Cardiac septum (tissue), 1 donor: ENCODE data around the gene AGBL5. TPM values are rescaled to one million over a fixed set of nuclear protein-coding genes. Genes with fewer than 3 reads are reported as not detected.

ENCODE experiments used
- DNase-seq: peaks from one replicate; pipeline ENCODE4 v3.0.0-alpha.2; 2020; ENCODE audit warnings: low spot score
- intact Hi-C: fragments of 100-400 bp; cut with DNase I; formaldehyde crosslinking; loops from one replicate; pipeline ENCODE4 v1.14.0; 2022
- total RNA-seq: library from RNA; stranded (reverse); fragmentation: NEBNext Ultra II Directional; extraction: Animal tissue kit (Norgen Biotek cat#: 25700); gene quantifications from one replicate; pipeline ENCODE4 v1.2.1, GENCODE V29; 2021
- donor health status: DM: no; HTN: no; CAD: no.

Gene AGBL5
- total RNA-seq, 1 donor from 2014 or later: 11.7 TPM

DNA sequence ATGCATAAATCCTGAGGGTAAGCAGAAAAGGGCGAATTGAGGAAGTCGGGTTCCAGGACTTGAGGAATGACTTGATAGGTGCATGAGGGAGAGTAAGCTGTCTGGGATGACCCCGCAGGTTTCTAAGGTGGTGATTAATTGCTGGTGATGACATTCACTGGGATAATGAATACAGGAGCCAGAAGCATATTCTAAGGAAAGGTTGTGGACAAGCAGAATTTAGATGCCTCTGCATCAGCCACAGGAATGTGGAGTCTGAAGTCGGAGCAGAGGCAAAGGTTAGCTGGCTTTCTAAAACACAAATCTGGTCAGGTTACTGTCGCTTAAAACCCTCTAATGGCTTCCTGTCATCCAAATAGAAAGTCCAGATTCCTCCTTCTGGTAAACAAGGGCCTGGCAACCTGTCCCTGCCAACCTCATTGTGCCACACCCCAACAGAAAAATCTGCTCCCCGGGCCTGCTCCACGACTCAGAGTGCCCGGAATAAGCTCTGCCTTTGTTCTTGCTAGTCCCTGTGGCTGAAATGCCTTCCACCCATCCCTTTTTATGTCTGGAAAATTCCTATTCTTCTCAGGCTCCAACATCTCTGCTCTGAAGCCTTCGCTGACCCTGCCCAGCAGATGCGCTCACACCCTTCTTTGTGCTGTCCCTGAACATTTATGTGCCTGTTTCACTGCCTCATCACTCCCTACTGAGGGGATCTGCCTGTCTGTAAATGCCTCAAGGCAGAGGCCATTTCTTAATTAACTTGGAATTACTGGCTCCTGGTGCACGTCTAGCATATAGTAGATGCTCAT, 30.0 kb upstream of the AGBL5 start:
- intact Hi-C loops: no loop called here
- DNase-seq: no peak

DNA sequence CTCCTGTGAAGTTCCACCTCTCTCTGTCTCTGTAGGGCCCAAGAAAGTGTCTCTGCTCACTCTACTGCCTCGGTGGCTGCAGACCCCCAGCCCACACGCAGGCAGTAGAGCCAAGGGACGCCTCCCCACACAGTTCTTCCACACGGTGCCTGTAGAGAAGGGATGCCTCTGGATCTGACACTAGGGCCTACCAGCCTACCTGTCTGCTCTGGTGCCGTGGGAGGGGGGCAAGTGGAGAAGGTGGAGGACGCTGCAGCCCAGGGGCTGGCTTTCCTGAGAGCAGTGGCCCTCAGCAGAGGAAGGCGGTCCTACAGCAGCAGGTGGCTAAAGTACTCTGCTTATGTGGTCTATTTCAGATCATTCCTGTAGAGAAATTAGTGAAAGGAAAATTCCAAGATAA, 27.7 kb upstream of the AGBL5 start:
- peak; percentile 38 for DNase-seq
- intact Hi-C loops: no loop called here

DNA sequence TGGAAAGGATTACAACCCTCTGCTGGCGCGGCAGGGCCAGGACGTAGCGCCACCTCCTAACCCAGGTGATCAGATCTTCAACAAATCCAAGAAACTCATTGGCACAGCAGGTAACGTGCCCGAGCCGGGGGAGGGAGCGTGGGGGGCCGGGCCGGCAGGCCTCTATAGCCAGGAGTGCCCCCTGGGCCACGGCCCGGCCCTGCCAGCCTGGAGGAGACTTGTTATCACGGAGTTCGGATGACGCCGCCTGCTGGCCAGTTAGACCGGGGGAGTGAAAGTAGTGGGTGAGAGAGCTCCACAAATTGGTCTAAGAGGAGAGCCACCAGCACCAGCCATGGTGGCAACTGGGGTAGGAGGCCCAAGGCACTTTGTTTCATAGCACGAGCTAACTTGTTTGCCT, 27.3 kb upstream of the AGBL5 start:
- intact Hi-C loops: no loop called here
- DNase-seq: peak; percentile 73

DNA sequence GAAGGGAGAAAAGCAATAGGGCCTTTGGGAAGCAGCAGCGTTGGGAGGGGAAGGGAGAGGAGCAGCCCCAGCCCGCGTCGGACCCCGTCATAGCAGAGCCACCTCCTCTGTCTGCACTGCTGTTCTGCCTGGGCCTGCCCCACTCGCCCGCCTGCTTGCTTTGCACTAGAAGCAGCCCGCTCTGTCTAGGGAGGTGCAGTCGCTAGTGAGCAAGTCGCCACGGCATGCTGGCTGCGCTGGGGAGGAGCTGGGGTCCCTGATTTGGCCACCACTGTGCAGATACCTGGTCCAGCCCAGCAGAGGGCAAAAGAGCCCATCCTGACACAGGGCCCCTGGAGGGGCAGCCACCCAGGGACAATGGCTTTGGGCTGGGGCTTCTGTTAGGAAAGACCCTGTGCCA, 26.7 kb upstream of the AGBL5 start:
- peak; percentile 46 for DNase-seq
- intact Hi-C loops: no loop called here

DNA sequence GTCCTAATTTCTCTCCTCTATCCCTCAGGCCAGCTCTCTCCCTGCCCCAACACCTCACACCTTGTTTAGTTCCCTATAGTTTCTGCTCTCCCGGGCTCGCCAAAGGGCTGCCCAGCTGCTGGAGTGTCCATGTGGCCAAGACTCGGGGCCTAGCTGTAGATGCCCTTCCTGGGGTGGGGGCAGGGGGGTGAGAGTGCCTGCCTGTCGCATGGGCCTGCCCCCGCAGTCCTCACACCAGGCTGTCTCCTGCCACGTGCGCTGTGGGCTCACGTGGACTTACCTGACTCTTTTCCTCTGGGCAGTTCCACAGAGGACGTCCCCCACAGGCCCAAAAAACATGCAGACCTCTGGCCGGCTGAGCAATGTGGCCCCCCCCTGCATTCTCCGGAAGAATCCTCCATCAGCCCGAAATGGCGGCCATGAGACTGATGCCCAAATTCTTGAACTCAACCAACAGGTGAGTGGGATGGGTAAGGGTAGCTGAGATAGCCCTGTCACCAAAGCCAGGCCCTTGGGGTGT, 26.1 kb upstream of the AGBL5 start:
- intact Hi-C loops: no loop called here
- DNase-seq: peak; percentile 46

DNA sequence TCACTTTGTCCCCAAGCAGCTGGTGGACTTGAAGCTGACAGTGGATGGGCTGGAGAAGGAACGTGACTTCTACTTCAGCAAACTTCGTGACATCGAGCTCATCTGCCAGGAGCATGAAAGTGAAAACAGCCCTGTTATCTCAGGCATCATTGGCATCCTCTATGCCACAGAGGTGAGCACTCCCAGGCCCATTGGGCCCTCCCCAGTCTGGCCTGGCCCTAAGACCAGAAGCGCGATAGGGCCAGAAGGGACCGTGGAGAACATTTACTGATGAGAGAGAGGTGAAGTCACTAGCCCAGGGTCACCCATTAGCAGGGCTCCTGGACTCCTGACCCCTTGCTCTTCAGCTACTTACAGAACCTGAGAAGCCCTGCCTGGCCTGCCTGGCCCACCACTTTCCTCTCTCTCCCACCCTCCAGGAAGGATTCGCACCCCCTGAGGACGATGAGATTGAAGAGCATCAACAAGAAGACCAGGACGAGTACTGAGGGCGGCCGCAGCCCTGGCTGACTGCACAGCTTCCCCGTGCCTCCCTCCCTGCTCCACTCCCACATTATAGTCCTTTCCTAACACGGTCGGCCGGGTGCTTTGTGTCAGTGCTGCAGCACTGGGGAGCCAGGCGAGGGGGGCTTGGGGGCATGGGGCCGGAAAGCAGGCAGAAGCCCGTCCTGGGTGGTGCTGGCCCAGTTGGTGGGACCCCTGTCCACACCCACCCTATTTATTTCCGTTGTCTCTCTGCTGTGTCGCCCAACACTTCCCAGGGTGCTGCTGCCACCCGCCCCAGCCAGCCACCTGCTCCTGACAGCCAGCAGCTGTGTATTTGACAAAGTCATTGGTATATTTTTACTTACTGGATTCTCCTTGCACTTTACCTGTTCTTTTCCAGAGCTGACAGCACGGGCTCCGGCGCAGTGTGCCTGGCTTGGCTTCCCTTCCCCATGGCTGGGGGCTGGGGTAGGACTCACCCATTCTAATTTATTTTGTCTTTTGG, 25.3 kb upstream of the AGBL5 start:
- intact Hi-C loops: no loop called here
- DNase-seq: peak; percentile 57

DNA sequence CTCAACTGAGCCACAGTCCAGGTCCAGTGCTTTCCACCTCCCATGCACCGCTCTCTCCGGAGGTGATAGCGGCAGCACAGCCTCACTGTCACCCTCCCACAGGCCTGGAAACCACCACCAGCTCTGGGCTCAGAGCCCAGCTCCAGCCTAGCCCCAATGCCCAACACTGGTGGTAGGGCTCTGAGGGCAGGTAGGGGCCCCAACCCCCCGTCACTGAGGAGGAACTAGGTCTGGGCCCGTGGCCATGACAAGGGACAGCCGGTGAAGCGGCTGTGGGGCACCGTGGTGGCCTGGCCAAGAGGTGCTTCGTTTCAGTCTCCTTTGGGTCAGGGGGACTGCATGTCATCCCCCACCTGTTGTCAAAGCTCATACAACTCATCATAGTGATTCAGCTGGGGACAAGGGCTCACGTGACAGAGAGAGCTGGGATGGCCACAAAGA, 24.2 kb upstream of the AGBL5 start:
- peak; percentile 62 for DNase-seq
- intact Hi-C loops: no loop called here

DNA sequence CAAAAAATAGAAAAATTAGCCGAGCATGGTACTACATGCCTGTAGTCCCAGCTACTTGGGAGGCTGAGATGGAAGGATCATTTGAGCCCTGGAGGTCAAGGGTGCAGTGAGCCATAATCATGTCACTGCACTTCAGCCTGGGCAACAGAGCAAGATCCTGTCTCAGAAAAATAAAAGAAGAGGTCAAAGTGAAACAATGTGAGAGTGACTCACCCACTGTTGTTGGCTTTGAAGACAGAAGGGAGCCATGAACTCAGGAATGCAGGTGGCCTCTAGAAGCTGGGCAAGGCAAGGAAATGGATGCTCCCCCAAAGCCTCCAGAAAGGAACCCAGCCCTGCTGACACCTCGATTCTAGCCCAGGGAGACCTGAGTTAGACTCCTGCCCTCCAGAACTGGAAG, 22.4 kb upstream of the AGBL5 start:
- DNase-seq: no peak
- intact Hi-C loops: no loop called here

DNA sequence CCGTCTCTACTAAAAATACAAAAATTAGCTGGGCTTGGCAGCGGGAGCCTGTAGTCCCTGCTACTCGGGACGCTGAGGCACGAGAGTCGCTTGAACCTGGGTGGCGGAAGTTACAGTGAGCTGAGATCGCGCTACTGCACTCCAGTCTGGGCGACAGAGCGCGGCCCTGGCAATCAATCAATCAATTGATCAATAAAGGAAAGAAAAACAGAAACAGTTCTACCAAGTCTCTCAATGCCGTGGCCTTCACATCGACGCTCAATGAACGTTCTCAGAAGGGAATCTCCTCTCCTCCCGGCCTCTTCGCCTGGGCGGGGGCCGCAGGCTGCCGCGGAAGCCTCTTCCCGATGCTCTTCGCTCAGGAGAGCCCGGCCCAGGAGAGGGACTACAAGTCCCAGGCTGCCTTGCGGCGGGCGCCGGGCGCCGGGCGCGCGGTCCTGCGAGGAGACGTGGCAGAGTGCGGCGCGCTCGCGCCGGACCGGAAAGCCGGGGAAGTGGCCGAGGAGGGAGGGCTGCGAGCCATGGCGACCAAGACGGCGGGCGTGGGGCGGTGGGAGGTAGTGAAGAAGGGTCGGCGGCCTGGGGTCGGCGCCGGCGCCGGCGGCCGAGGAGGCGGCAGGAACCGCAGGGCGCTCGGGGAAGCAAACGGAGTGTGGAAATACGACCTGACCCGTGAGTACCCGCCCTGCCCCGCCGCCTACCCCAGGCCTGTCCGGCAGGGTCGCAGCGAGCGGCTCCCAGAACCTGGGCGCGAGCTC, 18.8 kb upstream of the AGBL5 start, which contains the start of gene TMEM214:
TSS of gene TMEM214 (plus strand) at position 471 of the 758 bp plus-strand sequence. CDS start at position 522, 51 bp downstream.
- DNase-seq: peak; percentile 96
- intact Hi-C loops: loop anchor here (2.0 to 5.0 kb wide), 2 partner anchors 40 to 52 kb away; partner anchors contain the start of gene OST4

DNA sequence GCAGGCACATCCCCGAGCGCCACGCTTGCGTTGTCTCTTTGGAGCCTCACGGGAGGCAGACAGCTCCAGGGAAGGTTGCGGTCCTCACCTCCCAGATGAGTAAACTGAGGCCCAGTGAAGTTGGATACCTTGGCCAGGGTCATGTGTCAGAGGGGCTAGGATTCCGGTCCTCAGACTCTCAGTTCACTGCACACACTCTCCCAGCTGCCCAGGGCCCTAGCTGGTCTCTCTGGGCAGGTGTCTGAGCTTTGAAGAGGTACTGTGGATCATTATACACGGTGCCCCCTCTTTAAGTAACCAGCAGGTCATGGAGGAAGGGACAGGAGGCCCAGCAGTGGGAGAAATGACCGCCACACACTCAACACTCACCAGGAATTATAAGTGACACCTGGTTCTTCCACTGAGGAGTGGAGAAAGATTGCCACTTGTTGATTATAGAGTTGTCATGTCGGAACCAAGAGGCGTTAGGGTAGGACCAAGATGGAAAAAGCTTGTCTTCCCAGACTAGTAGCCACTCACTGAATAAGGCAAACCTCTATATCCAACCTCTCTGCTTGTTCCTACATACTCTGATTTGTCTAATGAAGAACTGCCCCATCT, 18.1 kb upstream of the AGBL5 start:
- DNase-seq: no peak
- intact Hi-C loops: loop anchor here (2.0 to 5.0 kb wide), 2 partner anchors 39 to 51 kb away; partner anchors contain the start of gene OST4

DNA sequence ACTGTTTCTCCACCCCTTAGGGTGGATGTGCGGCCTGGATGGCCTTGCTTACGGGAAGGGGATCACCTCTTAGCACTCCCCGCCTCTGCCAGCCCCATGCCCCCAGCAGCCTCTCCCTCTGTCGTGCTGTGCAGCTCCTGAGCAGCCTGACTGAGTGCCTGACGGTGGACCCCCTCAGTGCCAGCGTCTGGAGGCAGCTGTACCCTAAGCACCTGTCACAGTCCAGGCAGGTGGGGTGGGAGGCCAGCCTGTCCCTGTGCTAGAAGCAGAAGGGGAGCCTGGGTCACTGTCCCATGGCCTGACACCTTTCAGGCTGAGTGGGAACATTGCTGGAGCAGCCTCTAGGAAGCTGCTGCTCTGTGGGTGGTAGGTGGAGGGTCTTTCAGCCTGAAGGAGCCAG, 13.5 kb upstream of the AGBL5 start:
- no peak for DNase-seq

DNA sequence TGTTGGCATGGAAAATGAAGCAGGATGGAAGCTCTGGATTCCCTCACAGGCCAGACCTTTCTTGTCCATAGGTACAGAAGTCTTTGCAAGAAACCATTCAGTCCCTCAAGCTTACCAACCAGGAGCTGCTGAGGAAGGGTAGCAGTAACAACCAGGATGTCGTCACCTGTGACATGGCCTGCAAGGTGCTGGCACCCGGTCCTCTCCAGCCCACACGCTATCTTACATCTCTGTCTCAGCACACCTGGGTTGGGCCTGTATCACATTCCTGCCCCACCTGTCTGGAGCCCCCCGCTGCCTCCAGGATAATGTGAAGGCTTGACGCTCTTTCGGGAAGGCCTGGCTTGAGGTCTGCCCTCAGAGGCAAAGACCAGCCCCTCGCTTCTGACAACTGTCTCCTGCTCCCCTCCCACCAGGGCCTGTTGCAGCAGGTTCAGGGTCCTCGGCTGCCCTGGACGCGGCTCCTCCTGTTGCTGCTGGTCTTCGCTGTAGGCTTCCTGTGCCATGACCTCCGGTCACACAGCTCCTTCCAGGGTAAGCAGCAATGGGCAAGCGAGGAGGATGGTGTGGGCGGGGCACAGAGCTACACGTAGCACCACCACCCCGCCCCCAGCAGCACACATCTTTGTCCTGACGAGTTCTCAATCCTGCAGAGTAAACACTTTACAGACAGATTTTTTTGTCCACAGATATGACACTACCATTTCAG, 12.7 kb upstream of the AGBL5 start:
- no peak for DNase-seq
- intact Hi-C loops: no loop called here

More for the DNA sequence above, 13.5 kb upstream of the AGBL5 start:
- intact Hi-C loops: no loop called here

DNA sequence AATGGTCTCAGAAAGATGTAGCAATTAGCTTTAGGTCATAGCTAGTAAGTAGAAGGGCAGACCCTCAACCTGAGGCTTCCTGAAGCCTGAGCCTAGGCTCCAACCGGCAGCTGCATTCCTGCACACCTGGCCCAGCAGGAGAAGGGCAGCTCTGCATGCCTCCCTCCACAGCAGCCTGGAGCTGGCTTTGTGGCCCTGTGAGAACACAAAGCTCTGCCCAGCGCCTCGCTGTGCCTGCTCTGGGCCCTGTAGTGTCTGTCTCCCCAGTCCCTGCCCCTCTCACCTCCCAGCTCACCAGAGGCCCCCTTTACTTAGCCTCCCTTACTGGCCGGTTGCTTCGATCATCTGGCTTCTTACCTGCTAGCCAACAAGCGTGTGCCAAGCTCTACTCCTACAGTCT, 12.0 kb upstream of the AGBL5 start:
- DNase-seq: no peak

DNA sequence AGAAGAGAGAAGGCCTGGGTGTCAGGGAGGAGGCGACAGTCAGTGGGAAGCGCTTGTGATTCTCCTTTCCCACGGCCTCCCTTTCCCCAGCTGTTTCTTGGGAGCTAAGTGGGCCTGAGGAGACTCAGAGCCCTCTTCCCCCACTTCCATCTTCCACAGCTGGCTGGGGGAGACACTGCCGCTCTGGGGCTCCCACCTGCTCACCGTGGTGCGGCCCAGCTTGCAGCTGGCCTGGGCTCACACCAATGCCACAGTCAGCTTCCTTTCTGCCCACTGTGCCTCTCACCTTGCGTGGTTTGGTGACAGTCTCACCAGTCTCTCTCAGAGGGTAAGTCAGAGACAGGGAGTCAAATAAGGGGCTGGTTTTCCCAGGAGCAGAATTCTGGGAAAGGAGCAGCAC, 11.6 kb upstream of the AGBL5 start:
- intact Hi-C loops: no loop called here
- DNase-seq: no peak

More for the DNA sequence above, 12.0 kb upstream of the AGBL5 start:
- intact Hi-C loops: no loop called here

DNA sequence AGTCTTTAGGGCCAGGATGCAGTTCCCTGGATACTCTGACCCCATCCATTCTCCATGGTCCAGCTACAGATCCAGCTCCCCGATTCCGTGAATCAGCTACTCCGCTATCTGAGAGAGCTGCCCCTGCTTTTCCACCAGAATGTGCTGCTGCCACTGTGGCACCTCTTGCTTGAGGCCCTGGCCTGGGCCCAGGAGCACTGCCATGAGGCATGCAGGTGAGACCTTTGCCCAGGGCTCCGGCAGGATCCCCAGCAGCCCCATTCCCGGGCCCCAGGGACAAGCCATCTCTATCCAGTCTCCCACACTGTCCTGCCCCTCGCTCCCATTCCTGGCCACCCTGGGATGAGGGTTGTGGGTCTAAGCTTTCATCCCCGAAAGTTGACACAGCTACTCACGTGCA, 11.2 kb upstream of the AGBL5 start:
- DNase-seq: no peak
- intact Hi-C loops: no loop called here

DNA sequence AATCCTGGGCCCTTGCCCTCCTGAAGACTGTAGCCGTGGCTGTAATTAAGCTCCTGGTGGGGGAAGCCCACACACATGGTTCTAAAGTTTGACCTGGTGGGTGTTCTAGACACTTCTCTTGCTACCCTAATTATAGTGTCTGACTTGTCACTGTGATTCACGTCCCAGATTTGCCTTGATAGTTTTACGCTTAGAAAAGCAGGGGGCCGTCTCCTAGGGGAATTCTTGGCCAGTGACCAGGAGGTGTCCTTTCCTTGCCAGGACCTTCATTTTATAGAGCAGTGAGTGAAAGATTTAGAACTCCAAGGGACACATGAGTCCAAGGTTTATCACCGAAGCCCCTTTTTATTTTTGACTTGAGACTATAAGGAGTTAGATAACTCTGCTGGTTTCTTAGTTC, 9.7 kb upstream of the AGBL5 start:
- no peak for DNase-seq
- intact Hi-C loops: no loop called here

DNA sequence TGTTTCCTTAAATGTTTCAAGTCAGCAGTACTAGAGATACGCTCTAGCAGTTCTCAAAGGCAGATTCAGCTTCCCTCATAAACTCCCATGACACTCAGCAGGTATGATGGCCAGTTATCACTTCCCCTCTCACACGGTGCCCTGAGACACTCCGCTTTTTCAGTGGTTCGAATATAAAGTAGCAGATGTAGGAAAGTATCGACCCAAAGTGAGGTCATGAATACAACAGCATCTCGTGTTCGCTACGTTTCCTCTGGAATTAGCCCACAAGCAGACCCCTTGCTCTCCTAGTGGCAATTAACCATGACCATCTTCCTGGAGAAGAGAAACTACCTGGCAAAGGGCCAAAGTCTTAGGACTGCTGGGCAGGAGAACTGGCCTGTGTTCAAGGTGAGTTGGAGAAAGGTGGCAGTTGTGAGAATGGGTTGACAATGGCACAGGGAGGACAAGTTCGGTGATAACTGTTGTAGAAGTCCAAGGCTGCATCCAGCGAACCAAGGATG, 9.3 kb upstream of the AGBL5 start:
- intact Hi-C loops: no loop called here
- no peak for DNase-seq

DNA sequence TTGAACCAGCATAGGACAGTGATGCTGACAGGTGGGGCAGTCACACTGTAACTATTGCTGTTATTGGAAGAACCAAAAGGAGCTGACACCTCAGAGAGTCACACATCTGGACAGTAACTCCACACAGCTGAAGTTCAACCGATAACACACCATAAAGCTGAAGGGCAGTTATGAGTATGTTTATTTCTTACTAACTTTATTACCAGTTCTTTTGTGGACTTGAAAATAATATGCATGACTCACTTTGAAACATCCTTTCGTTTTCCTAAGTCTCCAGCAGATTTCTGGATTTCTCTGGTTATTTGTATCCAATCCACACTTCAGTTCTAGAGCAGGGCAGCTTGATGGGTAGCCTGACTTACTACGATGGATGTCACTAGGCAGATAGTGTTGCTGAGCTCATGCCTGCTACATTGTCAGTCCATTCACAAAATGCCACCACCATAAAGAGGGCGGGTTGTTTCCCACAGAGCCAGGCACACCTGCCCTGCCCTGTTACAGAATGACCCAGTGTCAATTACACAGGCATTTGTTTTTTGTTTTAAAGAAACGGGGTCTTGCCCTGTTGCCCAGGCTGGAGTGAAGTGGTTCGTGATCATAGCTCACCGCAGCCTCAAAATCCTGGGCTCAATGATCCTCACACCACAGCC, 8.4 kb upstream of the AGBL5 start:
- DNase-seq: no peak
- intact Hi-C loops: no loop called here
